ENCODE data around the gene PNPLA8.
"Not testable (repeated sequence)": the region's sequence is repeated elsewhere in the genome, so short reads cannot be mapped to it uniquely, and the experiment has no call there.

PNPLA8 gene

GRCh38 chr7:108525985-108526767 is at the start of gene PNPLA8:
TSS of gene PNPLA8 (minus strand) at chr7:108526135. CDS start at chr7:108515491, 10,644 bp downstream.
- peak; percentile 100 for DNase-seq

GRCh38 chr7:108575156-108575555 is 49.2 kb upstream of the PNPLA8 start:
- no peak for DNase-seq

GRCh38 chr7:108572480-108572879 is 46.5 kb upstream of the PNPLA8 start:
- DNase-seq, result no peak

- DNase-seq, result peak; percentile 35
Measured at GRCh38 chr7:108570146-108570755, 44.3 kb upstream of the PNPLA8 start.

GRCh38 chr7:108569381-108570145 is 43.6 kb upstream of the PNPLA8 start, which contains the start of the genes DNAJB9 and THAP5:
TSS of gene DNAJB9 (plus strand) at chr7:108569874. CDS start at chr7:108571727, 1,853 bp downstream.
TSS of gene THAP5 (minus strand) at chr7:108569706. CDS start at chr7:108569569, 137 bp downstream.
- DNase-seq, result peak; percentile 99

- DNase-seq, result no peak
Measured at GRCh38 chr7:108568801-108569380, 43.0 kb upstream of the PNPLA8 start.

- no peak for DNase-seq
Measured at GRCh38 chr7:108565987-108566386, 40.1 kb upstream of the PNPLA8 start.

- DNase-seq, result no peak
Measured at GRCh38 chr7:108561047-108561619, 35.2 kb upstream of the PNPLA8 start.

- no peak for DNase-seq
Measured at GRCh38 chr7:108559253-108559652, 33.3 kb upstream of the PNPLA8 start.

- DNase-seq, result no peak
Measured at GRCh38 chr7:108557617-108558016, 31.7 kb upstream of the PNPLA8 start.

- no peak for DNase-seq
Measured at GRCh38 chr7:108557191-108557590, 31.3 kb upstream of the PNPLA8 start.

- DNase-seq, result not testable (repeated sequence)
Measured at GRCh38 chr7:108556665-108557064, 30.7 kb upstream of the PNPLA8 start.

GRCh38 chr7:108548141-108548896 is 22.4 kb upstream of the PNPLA8 start:
- not testable (repeated sequence) for DNase-seq

GRCh38 chr7:108541478-108541877 is 15.5 kb upstream of the PNPLA8 start:
- DNase-seq, result no peak

GRCh38 chr7:108538685-108539084 is 12.8 kb upstream of the PNPLA8 start:
- DNase-seq, result not testable (repeated sequence)

- DNase-seq, result not testable (repeated sequence)
Measured at GRCh38 chr7:108538236-108538635, 12.3 kb upstream of the PNPLA8 start.

GRCh38 chr7:108537229-108537628 is 11.3 kb upstream of the PNPLA8 start:
- no peak for DNase-seq

GRCh38 chr7:108535744-108536143 is 9.8 kb upstream of the PNPLA8 start:
- no peak for DNase-seq

GRCh38 chr7:108535257-108535656 is 9.3 kb upstream of the PNPLA8 start:
- no peak for DNase-seq

- no peak for DNase-seq
Measured at GRCh38 chr7:108533712-108534111, 7.8 kb upstream of the PNPLA8 start.

GRCh38 chr7:108529341-108529740 is 3.4 kb upstream of the PNPLA8 start:
- DNase-seq, result no peak

- DNase-seq, result no peak
Measured at GRCh38 chr7:108528183-108528712, 2.3 kb upstream of the PNPLA8 start.

Data from activated effector memory CD4-positive, alpha-beta T cell treated with Interleukin-2 at 50 U/mL for 16 hours (primary cell).